Small intestine (tissue), 7 donors: Measurements from ENCODE around the gene AGPAT2. TPM values are rescaled to one million over a fixed set of nuclear protein-coding genes. Genes with fewer than 3 reads are reported as not detected.

Experiments
- DNase-seq, 2 donors: peaks; one replicate each; pipeline versions ENCODE4 v3.0.0 to v3.0.0-alpha.2; 2013
- FAIRE-seq: peaks from 2 replicates; lab custom pipeline; 2012; peaks lifted over from hg19 to GRCh38; lab: Jason Lieb, UNC
- H3K27ac ChIP-seq, 3 donors: one replicate each; pipeline ENCODE4 v1.5.1; 2013; ENCODE audit warnings: low read length in 2 of 3, mild to moderate bottlenecking in 2 of 3, control low read depth in 1 of 3, inconsistent platforms in 1 of 3, low read depth in 1 of 3, moderate library complexity in 1 of 3
- H3K27me3 ChIP-seq, 3 donors: one replicate each; pipeline ENCODE4 v1.6.1; 2013; ENCODE audit warnings: low read length in 3 of 3, inconsistent platforms in 1 of 3; ENCODE audit not compliant: control insufficient read depth in 3 of 3, insufficient read depth in 3 of 3
- H3K36me3 ChIP-seq, 3 donors: one replicate each; pipeline ENCODE4 v1.6.1; 2013; ENCODE audit warnings: low read length in 3 of 3, inconsistent platforms in 1 of 3, low read depth in 1 of 3, mild to moderate bottlenecking in 1 of 3, moderate library complexity in 1 of 3; ENCODE audit not compliant: control insufficient read depth in 3 of 3, insufficient read depth in 2 of 3
- H3K4me1 ChIP-seq, 3 donors: one replicate each; pipeline ENCODE4 v1.6.1; 2013; ENCODE audit warnings: low read length in 2 of 3, inconsistent platforms in 1 of 3, low read depth in 1 of 3, mild to moderate bottlenecking in 1 of 3, moderate library complexity in 1 of 3; ENCODE audit not compliant: control insufficient read depth in 3 of 3, insufficient read depth in 2 of 3
- H3K4me3 ChIP-seq, 3 donors: one replicate each; pipeline ENCODE4 v1.5.1; 2013; ENCODE audit warnings: low read length in 3 of 3, control low read depth in 1 of 3, inconsistent platforms in 1 of 3, low read depth in 1 of 3, mild to moderate bottlenecking in 1 of 3, moderate library complexity in 1 of 3
- H3K9me3 ChIP-seq, 2 donors: one replicate each; pipeline ENCODE4 v1.6.1; 2013; ENCODE audit warnings: low read depth in 1 of 2, low read length in 1 of 2; ENCODE audit not compliant: control insufficient read depth in 2 of 2, insufficient read depth in 1 of 2
- WGBS, 3 donors: extraction: QIAGEN DNeasy Blood & Tissue Kit; methylation state at CpG; one replicate each; pipeline ENCODE4 v1.1.7; 2013; 5-methylcytosine and 5-hydroxymethylcytosine counted together
- polyA plus RNA-seq, 4 donors: library from polyadenylated mRNA; stranded (reverse) in 3 of 4; unstranded in 1 of 4; fragments of 200-250 nt in 3 of 4; fragments of 120-200 nt in 1 of 4; gene quantifications; one replicate each; pipeline versions ENCODE4 v1.2.1 to v1.2.3, GENCODE V29; 2013
- donor health status: healthy with polysubstance abuse.
- donor health status: control.
- donor health status: control.
- donor health status: Bipolar disorder and iron deficiency.
- donor health status: healthy.

The AGPAT2 gene
- polyA plus RNA-seq, 4 donors = 222 to 653 (median 363) TPM

DNA sequence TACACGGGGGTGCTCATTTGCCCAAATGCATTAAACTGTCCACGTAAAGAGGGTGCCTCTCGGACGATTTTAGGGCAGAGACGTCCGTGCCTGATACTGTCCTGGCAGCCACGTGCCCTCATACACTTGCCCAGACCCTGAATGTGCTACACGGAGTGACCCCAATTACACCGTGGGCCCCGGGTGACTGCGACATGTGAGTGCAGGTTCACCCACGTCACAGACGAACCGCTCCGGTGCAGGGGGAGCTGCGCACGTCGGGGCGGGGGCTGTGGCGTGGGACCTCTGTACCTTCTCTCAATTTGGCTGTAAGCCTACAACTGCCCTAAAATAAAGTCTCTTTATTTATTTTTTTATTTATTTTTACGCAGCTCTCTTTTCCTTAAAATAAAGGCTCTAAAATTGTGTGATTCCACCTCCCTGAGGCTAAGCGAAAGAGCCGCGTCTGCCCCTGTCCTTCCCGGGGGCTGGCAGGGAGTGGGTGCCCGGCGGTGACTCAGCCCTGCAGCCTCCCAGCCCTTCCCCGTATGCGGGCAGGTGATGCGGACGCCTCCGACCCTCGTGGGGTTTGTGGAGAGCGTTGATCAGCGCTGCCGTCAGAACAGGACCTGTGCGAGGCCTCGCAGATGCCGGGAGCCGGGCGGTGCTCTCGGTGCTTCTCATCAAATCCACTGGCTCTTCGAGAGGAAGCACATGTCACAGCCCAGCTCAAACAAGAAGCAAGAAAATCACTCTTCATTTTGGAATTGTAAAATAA is 33.8 kb downstream of the AGPAT2 start:
- no peak for DNase-seq
- Histone ChIP-seq H3K4me3 (no peak overlapping the region), H3K36me3 (no peaks in the 10 kb centered on the region), H3K27ac (no peak overlapping the region), H3K27me3 (peaks cover 4 to 17% (median 13%) of the 10 kb centered on the region in 3 donors), H3K9me3 (no peaks in the 10 kb centered on the region), H3K4me1 (peaks cover 0 to 8% (median 0%) of the 10 kb centered on the region in 3 donors)
- WGBS, 3 donors = 61 to 62% (median 62%) methylated on average over 43 of the region's 43 CpGs
- no peak for FAIRE-seq

DNA sequence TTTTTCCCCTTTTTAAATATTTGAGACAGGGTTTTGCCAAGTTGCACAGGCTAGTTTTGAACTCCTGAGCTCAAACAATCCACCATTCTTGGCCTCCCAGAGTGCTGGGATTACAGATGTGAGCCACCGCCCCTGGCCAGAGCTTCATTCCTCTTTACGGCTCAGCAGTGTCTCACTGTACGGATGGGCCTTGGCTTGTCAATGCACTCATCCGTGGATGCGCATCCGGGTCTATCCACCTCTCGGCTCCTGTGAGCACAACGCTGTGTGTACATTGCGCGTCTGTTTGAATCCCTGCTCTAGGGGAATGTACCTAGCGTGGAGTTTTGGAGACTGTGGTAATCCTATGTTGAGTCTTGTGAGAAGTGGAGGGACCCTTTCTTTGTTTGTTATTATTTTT is 35.4 kb downstream of the AGPAT2 start:
- peaks cover 0 to 4% (median 0%) of the 10 kb centered on the region in 3 donors for H3K4me1 ChIP-seq
- no peak for FAIRE-seq
- WGBS, 3 donors = 93 to 96% (median 94%) methylated on average over 11 of the region's 11 CpGs

DNA sequence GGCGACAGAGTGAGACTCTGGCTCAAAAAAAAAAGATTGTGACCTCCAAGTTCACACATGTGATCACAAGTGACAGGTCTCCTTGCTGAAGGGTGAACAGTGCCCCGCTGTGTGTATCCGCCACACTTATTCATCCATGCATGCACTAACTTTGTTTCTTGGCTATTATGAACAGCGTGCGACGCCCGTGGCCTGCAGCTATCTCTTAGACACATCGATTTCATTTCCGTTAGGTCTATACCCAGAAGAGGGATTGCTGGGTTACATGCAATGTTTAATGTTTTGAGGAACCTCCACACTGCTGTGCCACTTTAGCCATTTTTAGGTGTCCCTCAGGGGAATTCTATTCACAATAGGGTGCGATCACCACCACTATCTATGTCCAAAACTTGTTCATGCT is 36.6 kb downstream of the AGPAT2 start:
- Histone ChIP-seq H3K4me1 (peaks cover 0 to 12% (median 0%) of the 10 kb centered on the region in 3 donors), H3K27me3 (peaks cover 4 to 13% (median 9%) of the 10 kb centered on the region in 3 donors), H3K4me3 (no peak overlapping the region), H3K27ac (no peak overlapping the region), H3K36me3 (no peaks in the 10 kb centered on the region), H3K9me3 (no peaks in the 10 kb centered on the region)
- 81 to 90% (median 84%) methylated on average over 10 of the region's 10 CpGs for WGBS, 3 donors
- DNase-seq (no peak), FAIRE-seq (no peak)

More for the DNA sequence above, 35.4 kb downstream of the AGPAT2 start:
- peaks cover 4 to 6% (median 5%) of the 10 kb centered on the region in 3 donors for H3K27me3 ChIP-seq
- DNase-seq = no peak
- H3K4me3 ChIP-seq = no peak overlapping the region
- H3K27ac ChIP-seq = no peak overlapping the region
- H3K36me3 ChIP-seq = no peaks in the 10 kb centered on the region
- no peaks in the 10 kb centered on the region for H3K9me3 ChIP-seq

DNA sequence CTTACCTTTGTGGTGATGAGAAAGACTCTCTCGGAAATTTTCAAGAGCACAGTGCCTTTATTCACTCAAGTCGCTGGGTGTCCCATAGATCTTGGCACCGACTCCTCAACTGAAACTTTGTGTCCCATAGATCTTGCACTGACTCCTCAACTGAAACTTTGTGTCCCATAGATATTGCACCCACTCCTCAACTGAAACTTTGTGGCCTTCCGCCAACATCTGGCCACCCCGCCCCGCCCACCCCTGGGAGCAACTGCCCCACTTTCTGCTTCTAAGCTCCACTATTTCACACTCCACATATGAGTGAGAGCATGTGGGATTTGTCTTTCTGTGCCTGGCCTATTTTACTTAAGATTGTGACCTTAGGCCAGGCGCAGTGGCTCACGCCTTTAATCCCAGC is 37.2 kb downstream of the AGPAT2 start:
- FAIRE-seq = no peak
- Histone ChIP-seq H3K4me3 (no peak overlapping the region), H3K36me3 (no peaks in the 10 kb centered on the region), H3K4me1 (peaks cover 0 to 16% (median 0%) of the 10 kb centered on the region in 3 donors), H3K9me3 (no peaks in the 10 kb centered on the region), H3K27me3 (peaks cover 4 to 13% (median 5%) of the 10 kb centered on the region in 3 donors), H3K27ac (no peak overlapping the region)
- 91 to 95% (median 92%) methylated on average over 8 of the region's 8 CpGs for WGBS, 3 donors
- DNase-seq = no peak

DNA sequence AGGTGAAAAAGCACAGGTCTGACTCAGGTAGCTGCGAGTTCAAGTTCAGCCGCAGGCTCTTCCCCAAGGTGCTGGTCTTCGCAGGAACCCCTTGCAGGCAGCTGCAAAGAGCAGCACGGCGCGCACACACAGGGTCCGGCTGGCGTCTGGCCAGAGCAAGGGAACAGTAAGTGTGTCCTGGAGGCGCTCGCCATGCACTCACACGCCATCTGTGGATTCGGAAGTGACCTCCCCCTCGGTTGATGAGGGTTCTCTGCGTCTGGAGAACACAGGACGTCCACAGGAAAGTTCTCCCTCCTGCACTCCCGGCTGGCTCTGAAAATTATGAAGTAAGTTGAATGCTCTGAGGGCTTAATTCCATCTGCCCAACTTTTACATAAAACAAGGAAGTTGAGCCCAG is 38.5 kb downstream of the AGPAT2 start:
- Histone ChIP-seq H3K9me3 (no peaks in the 10 kb centered on the region), H3K4me1 (peaks cover 0 to 29% (median 0%) of the 10 kb centered on the region in 3 donors), H3K27me3 (peaks cover 4 to 19% (median 5%) of the 10 kb centered on the region in 3 donors), H3K36me3 (no peaks in the 10 kb centered on the region), H3K4me3 (no peak overlapping the region), H3K27ac (peak overlapping the region in 1 of 3 donors; percentile 57)
- FAIRE-seq (no peak), DNase-seq (peak in 1 of 2 donors; percentile 14)
- 46 to 73% (median 66%) methylated on average over 16 of the region's 16 CpGs for WGBS, 3 donors

DNA sequence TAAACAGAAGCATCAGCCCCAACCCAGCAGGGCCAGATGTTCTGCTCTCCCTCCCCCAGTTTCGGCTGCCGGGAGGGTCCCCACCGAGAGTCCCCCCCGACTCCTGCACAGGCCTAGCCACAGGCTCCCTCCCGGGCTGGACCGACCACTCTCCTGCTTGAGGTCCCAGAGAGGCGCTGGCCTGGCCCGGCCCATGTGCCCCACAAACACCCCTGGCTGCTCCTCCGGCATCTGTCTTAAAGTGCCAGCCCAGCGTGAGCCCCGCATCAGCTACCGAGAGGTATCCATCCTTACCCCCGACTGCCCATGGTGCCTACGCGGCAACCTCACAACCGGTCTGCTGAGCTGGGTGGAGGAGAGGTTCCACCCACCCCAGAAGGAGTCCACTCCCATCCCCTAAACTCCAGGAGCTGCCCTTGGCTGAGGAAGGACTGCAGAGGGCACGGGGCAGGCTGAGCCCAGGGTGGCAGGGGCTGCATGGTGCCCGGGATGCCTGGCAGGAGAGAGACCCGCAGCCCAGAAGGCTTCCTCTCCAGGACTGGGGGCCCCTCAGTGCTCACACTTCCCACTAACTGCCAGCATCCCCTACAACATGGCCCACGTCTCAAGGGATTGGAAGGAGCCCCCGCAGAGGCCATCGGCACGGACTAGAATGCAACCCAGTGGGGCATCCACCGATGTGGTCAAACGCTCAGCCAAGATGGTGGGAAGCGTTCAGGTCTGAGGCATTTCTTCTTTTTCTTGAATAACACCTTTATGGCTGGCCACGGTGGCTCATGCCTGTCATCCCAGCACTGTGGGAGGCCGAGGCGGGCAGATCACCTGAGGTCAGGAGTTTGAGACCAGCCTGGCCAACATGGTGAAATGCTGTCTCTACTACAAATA is 40.2 kb downstream of the AGPAT2 start:
- WGBS, 3 donors = 68 to 82% (median 70%) methylated on average over 29 of the region's 29 CpGs
- Histone ChIP-seq H3K27ac (peak overlapping the region in 1 of 3 donors; percentile 53), H3K27me3 (peaks cover 4 to 23% (median 8%) of the 10 kb centered on the region in 3 donors), H3K9me3 (peaks cover 0 to 2% of the 10 kb centered on the region in 2 donors), H3K36me3 (no peaks in the 10 kb centered on the region), H3K4me1 (peaks cover 0 to 29% (median 0%) of the 10 kb centered on the region in 3 donors), H3K4me3 (no peak overlapping the region)
- DNase-seq (no peak), FAIRE-seq (no peak)

DNA sequence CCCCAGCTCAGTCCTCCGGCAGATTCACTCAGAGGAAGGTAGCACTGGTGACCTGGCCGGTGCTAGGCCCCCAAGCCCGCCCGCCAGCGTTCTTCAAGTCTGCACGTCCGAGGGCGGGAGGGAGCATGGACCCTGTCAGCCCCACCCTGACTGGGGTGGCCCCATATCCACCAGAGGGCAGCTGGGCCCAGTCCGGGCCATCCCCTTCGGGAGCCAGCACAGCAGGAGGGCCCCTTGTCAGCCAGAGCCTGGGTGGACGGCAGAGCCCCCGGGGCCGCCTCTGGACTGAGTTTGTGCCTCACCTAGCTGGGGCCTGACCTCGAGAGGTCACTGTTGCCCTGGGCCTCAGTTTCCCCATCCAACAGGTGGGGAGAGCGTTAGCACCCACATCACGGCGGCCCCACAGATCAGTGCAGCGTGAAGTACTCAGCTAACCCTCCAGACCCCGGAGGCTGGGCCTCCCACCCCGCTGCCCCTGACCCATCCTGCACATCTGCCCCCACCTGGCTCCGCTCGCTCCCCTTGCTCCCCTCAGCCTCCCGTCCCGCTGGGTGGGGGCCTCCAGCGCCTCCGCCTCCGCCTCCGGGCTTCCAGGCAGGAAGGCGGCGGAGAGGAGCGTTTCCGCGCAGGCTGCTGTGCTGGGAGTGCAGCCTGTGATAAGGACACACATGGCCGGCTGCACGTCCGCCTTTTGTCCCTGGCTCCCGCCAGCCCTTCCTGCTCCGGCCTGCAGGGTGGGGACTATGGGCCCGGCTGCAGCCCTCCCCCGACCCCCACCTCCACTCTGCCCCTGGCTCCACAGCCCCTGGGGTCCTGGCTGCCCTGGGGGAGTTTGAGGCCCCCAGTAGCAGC is 41.1 kb downstream of the AGPAT2 start:
- H3K4me3 ChIP-seq = no peak overlapping the region
- peak overlapping the region in 2 of 3 donors; percentile 28 to 53 for H3K27ac ChIP-seq
- FAIRE-seq = no peak
- H3K27me3 ChIP-seq = peaks cover 4 to 23% (median 8%) of the 10 kb centered on the region in 3 donors
- H3K4me1 ChIP-seq = peaks cover 0 to 29% (median 0%) of the 10 kb centered on the region in 3 donors
- no peaks in the 10 kb centered on the region for H3K36me3 ChIP-seq
- H3K9me3 ChIP-seq = peaks cover 0 to 2% of the 10 kb centered on the region in 2 donors
- DNase-seq = peak in 1 of 2 donors; percentile 70
- WGBS, 3 donors = 31 to 37% (median 35%) methylated on average over 37 to 40 of the region's 40 CpGs
